Measurements from ENCODE around the gene THADA.
"Not testable (repeated sequence)": the region's sequence is repeated elsewhere in the genome, so short reads cannot be mapped to it uniquely, and the experiment has no call there.

THADA gene

DNA sequence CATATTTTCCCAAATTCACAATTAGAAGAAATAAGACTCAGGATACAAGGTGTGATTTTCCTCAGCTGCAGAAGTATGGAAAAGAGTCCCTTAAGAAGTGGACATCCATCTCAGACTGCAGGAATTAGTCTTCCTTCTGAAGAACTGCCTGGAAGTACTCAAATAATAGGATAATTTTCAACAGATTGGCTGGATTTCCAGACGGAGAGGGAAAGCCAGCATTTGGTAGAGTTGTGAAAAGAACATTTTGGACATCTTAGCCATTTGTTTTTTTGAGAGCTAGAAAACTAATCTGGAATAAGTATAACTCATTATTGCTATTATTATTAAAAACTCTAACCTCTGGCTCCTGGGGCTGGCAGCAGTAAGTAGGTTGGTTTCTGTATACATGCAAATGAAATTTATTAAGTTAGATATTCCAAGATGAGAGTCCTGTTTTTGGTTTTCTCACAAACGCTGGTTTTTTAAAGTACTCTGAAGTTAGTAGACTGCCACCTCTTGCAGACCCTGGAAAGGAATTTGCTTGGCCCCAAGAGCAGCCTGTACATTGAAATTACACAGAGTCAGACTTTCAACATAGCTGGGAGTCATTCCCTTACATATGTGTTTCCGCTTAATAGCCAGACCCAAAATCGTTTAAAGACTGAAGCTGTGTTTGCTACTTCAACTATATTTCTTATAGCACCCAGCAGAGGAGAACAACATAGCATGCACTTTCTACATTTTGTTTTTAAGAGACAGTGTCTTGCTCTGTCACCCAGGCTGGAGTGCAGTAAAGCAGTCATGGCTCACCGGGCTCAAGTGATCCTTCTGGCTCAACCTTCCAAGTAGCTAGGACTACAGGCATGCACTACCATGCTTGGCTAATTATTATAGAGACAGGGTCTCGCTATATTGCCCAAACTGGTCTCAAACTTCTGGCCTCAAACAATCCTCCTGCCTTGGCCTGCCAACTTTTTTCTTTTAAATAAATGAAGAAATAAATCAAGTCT lies 142.4 kb downstream of the THADA start:
- no peak for DNase-seq (ENCODE audit: low read depth)
- TF ChIP-seq, protein P1, sequence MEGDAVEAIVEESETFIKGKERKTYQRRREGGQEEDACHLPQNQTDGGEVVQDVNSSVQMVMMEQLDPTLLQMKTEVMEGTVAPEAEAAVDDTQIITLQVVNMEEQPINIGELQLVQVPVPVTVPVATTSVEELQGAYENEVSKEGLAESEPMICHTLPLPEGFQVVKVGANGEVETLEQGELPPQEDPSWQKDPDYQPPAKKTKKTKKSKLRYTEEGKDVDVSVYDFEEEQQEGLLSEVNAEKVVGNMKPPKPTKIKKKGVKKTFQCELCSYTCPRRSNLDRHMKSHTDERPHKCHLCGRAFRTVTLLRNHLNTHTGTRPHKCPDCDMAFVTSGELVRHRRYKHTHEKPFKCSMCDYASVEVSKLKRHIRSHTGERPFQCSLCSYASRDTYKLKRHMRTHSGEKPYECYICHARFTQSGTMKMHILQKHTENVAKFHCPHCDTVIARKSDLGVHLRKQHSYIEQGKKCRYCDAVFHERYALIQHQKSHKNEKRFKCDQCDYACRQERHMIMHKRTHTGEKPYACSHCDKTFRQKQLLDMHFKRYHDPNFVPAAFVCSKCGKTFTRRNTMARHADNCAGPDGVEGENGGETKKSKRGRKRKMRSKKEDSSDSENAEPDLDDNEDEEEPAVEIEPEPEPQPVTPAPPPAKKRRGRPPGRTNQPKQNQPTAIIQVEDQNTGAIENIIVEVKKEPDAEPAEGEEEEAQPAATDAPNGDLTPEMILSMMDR (IDR thresholded peaks at IDR 0.05; ENCODE audit: control insufficient read depth, insufficient read depth, low read depth, low read length, missing control alignments) = no peak

DNA sequence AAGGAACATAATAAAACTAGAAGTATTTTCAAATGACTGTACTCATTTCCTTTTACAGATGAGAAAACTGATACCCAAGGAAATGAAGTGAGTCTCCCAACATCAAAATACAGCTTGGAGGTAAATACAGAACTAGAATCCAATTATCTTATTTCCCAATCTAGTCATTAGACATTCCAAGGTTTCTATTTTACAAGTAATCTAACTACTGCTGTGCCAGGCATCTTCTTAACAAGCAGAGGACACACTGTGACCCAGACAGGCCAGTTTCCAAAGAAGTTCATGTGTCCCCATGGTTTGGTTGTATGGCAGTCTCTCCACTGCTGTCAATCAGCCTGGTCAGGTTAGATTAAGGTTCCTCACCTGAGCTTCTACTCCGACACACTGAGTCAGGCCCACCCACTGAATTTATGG lies 143.5 kb downstream of the THADA start:
- no peak for DNase-seq (ENCODE audit: low read depth)
- H3K4me3 ChIP-seq (ENCODE audit: control insufficient read depth, low read depth, low read length) = no peak overlapping the region
- TF ChIP-seq, protein P1 (IDR thresholded peaks at IDR 0.05; ENCODE audit: control insufficient read depth, insufficient read depth, low read depth, low read length, missing control alignments) = no peak

More for the DNA sequence above, 142.4 kb downstream of the THADA start:
- H3K4me3 ChIP-seq (ENCODE audit: control insufficient read depth, low read depth, low read length) = no peak overlapping the region

DNA sequence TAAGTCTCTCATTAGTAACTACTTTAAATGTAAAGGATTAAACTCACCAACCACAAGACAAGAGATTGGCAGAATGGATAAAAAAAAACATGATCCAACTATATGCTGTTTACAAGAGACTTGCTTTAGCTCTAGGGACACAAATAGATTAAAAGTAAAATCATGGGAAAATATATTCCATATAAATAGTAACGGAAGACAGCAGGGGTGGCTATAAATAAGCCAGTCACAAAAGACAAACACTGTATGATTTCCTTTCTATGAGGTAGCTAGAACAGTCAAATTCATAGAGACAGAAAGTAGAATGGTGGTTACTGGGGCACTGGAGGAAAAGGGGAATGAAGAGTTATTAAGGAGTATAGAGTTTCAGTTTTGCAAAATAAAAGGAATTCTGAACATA lies 145.2 kb downstream of the THADA start:
- TF ChIP-seq, protein P1 (IDR thresholded peaks at IDR 0.05; ENCODE audit: control insufficient read depth, insufficient read depth, low read depth, low read length, missing control alignments) = no peak
- H3K4me3 ChIP-seq (ENCODE audit: control insufficient read depth, low read depth, low read length) = no peak overlapping the region
- no peak for DNase-seq (ENCODE audit: low read depth)

DNA sequence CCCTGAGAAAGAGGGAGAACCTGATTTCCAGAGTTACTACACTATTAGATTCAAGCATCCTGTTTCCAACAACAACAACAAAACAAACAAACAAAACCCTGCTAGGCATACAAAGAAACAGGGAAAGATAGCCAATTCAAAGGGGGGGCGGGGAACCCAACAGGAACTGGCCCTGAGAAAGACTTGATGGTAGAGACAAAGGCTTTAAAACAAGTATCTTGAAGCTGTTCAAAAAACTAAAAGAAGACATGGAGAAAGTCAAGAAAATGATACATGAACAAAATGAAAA lies 147.1 kb downstream of the THADA start:
- no peak for DNase-seq (ENCODE audit: low read depth)
- TF ChIP-seq, protein P1 (IDR thresholded peaks at IDR 0.05; ENCODE audit: control insufficient read depth, insufficient read depth, low read depth, low read length, missing control alignments) = no peak
- H3K4me3 ChIP-seq (ENCODE audit: control insufficient read depth, low read depth, low read length) = no peak overlapping the region

DNA sequence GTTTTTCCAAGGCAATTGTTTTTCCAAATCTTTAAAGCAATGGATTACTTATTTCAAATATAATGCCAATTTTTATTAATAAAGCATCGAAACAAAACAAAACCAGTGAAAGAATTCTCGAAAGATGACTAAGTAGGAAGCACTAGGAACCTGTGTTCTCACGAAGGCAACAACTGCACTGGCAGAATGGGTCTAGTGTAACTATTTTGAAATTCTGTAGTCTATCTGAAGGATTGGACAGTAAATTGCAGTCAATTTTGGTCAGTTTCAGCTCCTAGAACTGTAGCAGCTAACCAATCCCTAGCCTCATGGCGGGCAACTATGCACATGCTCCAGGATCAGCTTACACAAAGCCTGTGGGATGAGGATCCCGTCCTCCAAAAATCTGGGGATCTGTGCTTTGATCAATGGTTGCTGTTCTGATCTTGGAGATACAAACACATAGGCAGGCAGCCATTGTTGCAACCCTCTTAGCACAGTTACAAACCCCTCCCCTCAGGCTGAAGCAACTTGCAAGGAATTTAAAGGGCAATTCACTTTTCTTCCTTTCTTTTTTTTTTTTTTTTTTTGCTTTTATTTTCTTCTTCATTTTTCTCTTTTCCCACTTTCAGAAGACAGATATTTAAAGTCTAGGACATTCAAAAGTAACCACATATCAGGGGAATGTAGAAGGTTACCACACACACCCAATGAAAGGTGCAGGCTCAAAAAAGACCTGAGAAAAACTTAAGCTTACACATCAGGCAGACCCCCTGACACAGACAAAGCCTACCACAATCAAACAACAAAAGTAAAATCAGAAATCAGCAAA lies 147.6 kb downstream of the THADA start:
- no peak for DNase-seq (ENCODE audit: low read depth)
- H3K4me3 ChIP-seq (ENCODE audit: control insufficient read depth, low read depth, low read length) = no peak overlapping the region
- TF ChIP-seq, protein P1 (IDR thresholded peaks at IDR 0.05; ENCODE audit: control insufficient read depth, insufficient read depth, low read depth, low read length, missing control alignments) = no peak

DNA sequence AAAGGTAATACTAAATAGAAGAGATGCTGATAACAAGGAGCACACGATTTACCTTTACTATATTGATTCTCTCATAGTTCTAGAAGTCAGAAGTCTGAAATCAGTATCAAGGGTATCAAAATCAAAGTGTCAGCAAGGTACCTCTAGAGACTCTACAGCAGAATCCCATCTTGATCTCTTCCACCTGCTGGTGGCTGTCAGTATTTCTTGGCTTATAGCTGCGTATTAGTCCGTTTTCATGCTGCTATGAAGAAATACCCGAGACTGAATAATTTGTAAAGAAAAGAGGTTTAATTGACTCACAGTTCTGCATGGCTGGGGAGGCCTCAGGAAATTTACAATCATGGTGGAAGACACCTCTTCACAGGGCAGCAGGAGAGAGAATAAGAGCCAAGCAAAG lies 149.1 kb downstream of the THADA start:
- H3K4me3 ChIP-seq (ENCODE audit: control insufficient read depth, low read depth, low read length); DNase-seq (ENCODE audit: low read depth): not testable (repeated sequence)

DNA sequence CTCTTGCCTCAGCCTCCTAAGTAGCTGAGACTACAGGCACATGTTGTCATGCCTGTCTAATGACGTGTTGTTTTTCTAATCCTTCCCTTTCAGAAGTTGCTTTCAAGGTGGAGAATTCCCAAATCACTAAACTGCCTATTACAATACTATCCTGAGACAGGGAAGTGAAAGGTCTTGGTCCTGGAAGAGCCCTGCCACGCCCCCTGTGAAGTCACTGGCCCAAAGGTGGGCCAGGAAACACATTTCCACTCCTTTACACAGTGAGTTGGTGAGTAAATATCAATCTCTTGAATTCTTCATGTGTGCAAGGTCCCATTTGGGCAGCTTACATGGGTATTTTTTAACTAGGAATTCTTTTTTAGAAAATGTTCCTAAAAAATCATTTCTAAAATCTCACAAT lies 150.1 kb downstream of the THADA start:
- TF ChIP-seq, protein P1 (IDR thresholded peaks at IDR 0.05; ENCODE audit: control insufficient read depth, insufficient read depth, low read depth, low read length, missing control alignments) = no peak
- no peak for DNase-seq (ENCODE audit: low read depth)

More for the DNA sequence above, 150.1 kb downstream of the THADA start:
- no peak overlapping the region for H3K4me3 ChIP-seq (ENCODE audit: control insufficient read depth, low read depth, low read length)

Measured in AG09309 (cell line).